22Rv1 (cell line): ENCODE results near the gene MIDN.
"Not testable (repeated sequence)": the region's sequence is repeated elsewhere in the genome, so short reads cannot be mapped to it uniquely, and the experiment has no call there.

Source experiments
- H3K27ac ChIP-seq: fragments of 450-650 bp; 2 replicates; pipeline ENCODE4 v1.5.1; 2017
- CTCF ChIP-seq: fragments of 450-650 bp; IDR thresholded peaks from 2 replicates; pipeline ENCODE4 v1.5.1; 2017; ENCODE audit warnings: mild to moderate bottlenecking
- ZFX ChIP-seq: fragments of 450-650 bp; IDR thresholded peaks from 2 replicates; pipeline ENCODE4 v1.6.1; 2017; ENCODE audit warnings: antibody characterized with exemption, borderline replicate concordance

The MIDN gene

GRCh38 chr19:1296575-1297271, 48.3 kb downstream of the MIDN start:
- no peak for TF ChIP-seq ZFX
- TF ChIP-seq CTCF = no peak
- H3K27ac ChIP-seq = no peak overlapping the region

- TF ChIP-seq ZFX (no peak), CTCF (no peak)
Observed at GRCh38 chr19:1298235-1298634, 49.9 kb downstream of the MIDN start.

GRCh38 chr19:1299801-1300200, 51.4 kb downstream of the MIDN start:
- TF ChIP-seq CTCF = no peak
- TF ChIP-seq ZFX = no peak
- no peak overlapping the region for H3K27ac ChIP-seq

More at GRCh38 chr19:1298235-1298634, 49.9 kb downstream of the MIDN start:
- no peak overlapping the region for H3K27ac ChIP-seq

- no peak overlapping the region for H3K27ac ChIP-seq
- TF ChIP-seq CTCF (no peak), ZFX (no peak)
Observed at GRCh38 chr19:1300744-1301490, 52.5 kb downstream of the MIDN start.

GRCh38 chr19:1302533-1303239, 54.3 kb downstream of the MIDN start:
- no peak overlapping the region for H3K27ac ChIP-seq
- TF ChIP-seq CTCF (no peak), ZFX (no peak)

GRCh38 chr19:1304197-1304924, 56.0 kb downstream of the MIDN start:
- no peak for TF ChIP-seq ZFX
- no peak for TF ChIP-seq CTCF
- no peak overlapping the region for H3K27ac ChIP-seq

- not testable (repeated sequence) for H3K27ac ChIP-seq
Observed at GRCh38 chr19:1305354-1305753, 57.0 kb downstream of the MIDN start.
